H1 (cell line): ENCODE data around the gene HSPA4L.

Experiments
- ATF3 ChIP-seq: IDR thresholded peaks from 2 replicates; pipeline ENCODE4 v1.6.1; 2011; ENCODE audit warnings: low read depth, mild to moderate bottlenecking, low read length; ENCODE audit not compliant: insufficient read depth
- BCL11A ChIP-seq, 2 experiments: IDR thresholded peaks; one replicate each; pipeline ENCODE4 v1.6.1; 2011; ENCODE audit warnings: low read depth in 2 of 2, low read length in 2 of 2, mild to moderate bottlenecking in 2 of 2
- CHD2 ChIP-seq: IDR thresholded peaks from 2 replicates; pipeline ENCODE4 v1.6.1; 2012; ENCODE audit warnings: low read length, improper control_type of control experiment
- EGR1 ChIP-seq: IDR thresholded peaks from 2 replicates; pipeline ENCODE4 v1.6.1; 2011; ENCODE audit warnings: low read depth, low read length, borderline replicate concordance
- JUN ChIP-seq: IDR thresholded peaks from 2 replicates; pipeline ENCODE4 v1.6.1; 2011; ENCODE audit warnings: low read depth, mild to moderate bottlenecking, improper control_type of control experiment, low read length
- POLR2A ChIP-seq, 2 experiments: IDR thresholded peaks; 1 replicate in 1 of 2; 2 replicates in 1 of 2; pipeline ENCODE4 v1.6.1; 2011; ENCODE audit warnings: low read depth in 2 of 2, low read length in 2 of 2, mild to moderate bottlenecking in 2 of 2; ENCODE audit errors: control extremely low read depth in 1 of 2
- SIX5 ChIP-seq: IDR thresholded peaks from 2 replicates; pipeline ENCODE4 v1.6.1; 2011; ENCODE audit warnings: mild to moderate bottlenecking, low read depth, low read length
- TBP ChIP-seq: IDR thresholded peaks from 2 replicates; pipeline ENCODE4 v1.6.1; 2011; ENCODE audit warnings: low read depth, low read length, improper control_type of control experiment
- TCF12 ChIP-seq: IDR thresholded peaks from 2 replicates; pipeline ENCODE4 v1.6.1; 2011; ENCODE audit warnings: low read depth, mild to moderate bottlenecking, low read length
- TF ChIP-seq, protein P1 (sequence below), 3 experiments: IDR thresholded peaks; 1 replicate in 2 of 3; 2 replicates in 1 of 3; pipeline versions ENCODE4 v1.5.1 to v1.6.1; 2011; ENCODE audit warnings: low read length in 3 of 3, mild to moderate bottlenecking in 3 of 3, inconsistent platforms in 2 of 3, low read depth in 1 of 3, moderate library complexity in 1 of 3; ENCODE audit not compliant: insufficient read depth in 1 of 3; ENCODE audit errors: control extremely low read depth in 1 of 3

DNA sequence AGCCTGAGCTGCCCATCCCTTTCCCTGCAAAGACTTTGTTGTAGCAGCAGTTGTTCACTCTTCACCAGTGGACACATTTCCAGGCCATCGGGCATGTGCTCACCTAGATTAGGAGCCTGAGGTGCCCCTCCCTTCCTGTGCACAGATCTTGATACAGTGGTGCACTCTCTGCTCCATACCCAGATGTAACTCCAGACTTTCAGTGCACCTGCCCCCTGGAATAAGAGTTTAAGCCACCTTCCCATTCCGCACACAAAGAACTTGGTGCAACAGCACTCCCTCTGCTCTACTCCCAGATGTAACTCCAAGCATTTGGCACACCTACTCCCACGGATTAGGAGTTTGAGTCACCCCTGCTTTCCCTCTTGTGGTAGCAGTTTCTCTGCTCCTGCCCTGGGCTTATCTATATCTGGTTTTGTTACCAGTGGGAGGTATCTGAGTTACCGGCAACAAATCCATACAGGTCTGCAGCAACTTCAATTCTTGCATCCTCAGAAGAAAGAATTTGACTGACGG, 62.5 kb downstream of the HSPA4L start:
- TF ChIP-seq TCF12 (no peak), JUN (no peak), TBP (no peak), SIX5 (no peak), EGR1 (no peak), ATF3 (no peak), BCL11A (IDR thresholded peaks at IDR 0.05; ENCODE audit: low read depth in 2 of 2, low read length in 2 of 2) (no peak), CHD2 (no peak), POLR2A (IDR thresholded peaks at IDR 0.05; ENCODE audit: control extremely low read depth in 1 of 2, low read depth in 2 of 2, low read length in 2 of 2) (no peak)
- TF ChIP-seq, protein P1, sequence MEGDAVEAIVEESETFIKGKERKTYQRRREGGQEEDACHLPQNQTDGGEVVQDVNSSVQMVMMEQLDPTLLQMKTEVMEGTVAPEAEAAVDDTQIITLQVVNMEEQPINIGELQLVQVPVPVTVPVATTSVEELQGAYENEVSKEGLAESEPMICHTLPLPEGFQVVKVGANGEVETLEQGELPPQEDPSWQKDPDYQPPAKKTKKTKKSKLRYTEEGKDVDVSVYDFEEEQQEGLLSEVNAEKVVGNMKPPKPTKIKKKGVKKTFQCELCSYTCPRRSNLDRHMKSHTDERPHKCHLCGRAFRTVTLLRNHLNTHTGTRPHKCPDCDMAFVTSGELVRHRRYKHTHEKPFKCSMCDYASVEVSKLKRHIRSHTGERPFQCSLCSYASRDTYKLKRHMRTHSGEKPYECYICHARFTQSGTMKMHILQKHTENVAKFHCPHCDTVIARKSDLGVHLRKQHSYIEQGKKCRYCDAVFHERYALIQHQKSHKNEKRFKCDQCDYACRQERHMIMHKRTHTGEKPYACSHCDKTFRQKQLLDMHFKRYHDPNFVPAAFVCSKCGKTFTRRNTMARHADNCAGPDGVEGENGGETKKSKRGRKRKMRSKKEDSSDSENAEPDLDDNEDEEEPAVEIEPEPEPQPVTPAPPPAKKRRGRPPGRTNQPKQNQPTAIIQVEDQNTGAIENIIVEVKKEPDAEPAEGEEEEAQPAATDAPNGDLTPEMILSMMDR (IDR thresholded peaks at IDR 0.05; ENCODE audit: control extremely low read depth in 1 of 3, insufficient read depth in 1 of 3, low read depth in 1 of 3, low read length in 3 of 3) = no peak
